ENCODE data around the gene KDELR3. TPM values are rescaled to one million over a fixed set of nuclear protein-coding genes. Genes with fewer than 3 reads are reported as not detected.

Gene KDELR3
- polyA plus RNA-seq, 1 of the 3 experiments (the other 2 are of a cell fraction): 17.1 TPM

DNA sequence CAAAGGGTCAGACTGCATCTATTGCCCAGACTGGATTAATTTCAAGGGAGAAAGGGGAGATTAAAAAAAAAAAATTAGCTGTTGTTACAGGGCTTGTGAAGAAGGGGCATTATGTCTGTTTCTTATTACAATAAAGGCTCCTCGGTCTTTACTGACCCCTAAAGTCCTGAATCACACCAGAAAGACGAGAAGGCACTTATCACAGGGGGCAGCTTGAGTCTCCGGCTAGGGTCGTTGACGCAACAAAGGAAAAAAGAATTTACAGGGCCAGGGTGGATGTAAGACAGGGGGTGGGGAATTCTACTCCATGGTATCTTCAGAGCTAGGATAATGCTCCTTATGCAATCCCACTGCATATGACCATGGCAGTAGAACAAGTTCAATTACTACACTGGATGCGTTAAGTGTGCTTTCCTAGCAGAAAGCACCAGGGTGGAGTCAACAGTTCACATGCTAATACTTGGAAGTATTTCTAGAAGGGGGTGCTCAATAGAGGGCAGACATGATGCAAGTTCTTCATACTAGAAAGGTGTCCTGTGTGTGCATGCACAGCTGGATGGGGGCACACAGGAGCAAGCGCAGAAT, 21.8 kb downstream of the KDELR3 start:
- Histone ChIP-seq H3K36me3 (replicated peaks in 1 of 2; ENCODE audit: control insufficient read depth in 1 of 2, insufficient read depth in 2 of 2, low read length in 1 of 2) (peaks cover 63 to 81% of the 10 kb centered on the region in 2 experiments), H3K79me2 (ENCODE audit: insufficient read depth) (peaks cover 31% of the 10 kb centered on the region; the same call in 1 of the 2 replicates), H3K9me2 (no peaks in the 10 kb centered on the region), H3K27ac (ENCODE audit: low read depth in 2 of 2, low read length in 1 of 2) (no peak overlapping the region; a peak in 1 of 4 replicates), H3F3A (replicated peaks; ENCODE audit: insufficient read depth) (peaks cover 3% of the 10 kb centered on the region), H3K9ac (no peak overlapping the region), H3K27me3 (ENCODE audit: insufficient read depth) (no peaks in the 10 kb centered on the region), H3K9me3 (no peaks in the 10 kb centered on the region), H3K4me1 (ENCODE audit: control insufficient read depth in 1 of 2, insufficient read depth in 2 of 2, low read depth in 1 of 2, low read length in 1 of 2) (peaks cover 0 to 6% of the 10 kb centered on the region in 2 experiments; a peak in 1 of 4 replicates), H3K4me3 (ENCODE audit: low read depth in 2 of 2, low read length in 1 of 2) (no peak overlapping the region), H4K20me1 (ENCODE audit: insufficient read depth) (peaks cover 27% of the 10 kb centered on the region), H3K4me2 (no peak overlapping the region), H2AFZ (ENCODE audit: low read depth) (no peak overlapping the region)
- POLR2A ChIA-PET: no interaction called here
- TF ChIP-seq CHD2 (IDR thresholded peaks at IDR 0.05; ENCODE audit: low read length, partially characterized antibody): no peak
- TF ChIP-seq REST (IDR thresholded peaks at IDR 0.05; ENCODE audit: low read depth, low read length): no peak
- TF ChIP-seq ELF1 (IDR thresholded peaks at IDR 0.05): no peak
- TF ChIP-seq RXRA (IDR thresholded peaks at IDR 0.05; ENCODE audit: borderline replicate concordance, low read depth): no peak
- TF ChIP-seq, protein P1, sequence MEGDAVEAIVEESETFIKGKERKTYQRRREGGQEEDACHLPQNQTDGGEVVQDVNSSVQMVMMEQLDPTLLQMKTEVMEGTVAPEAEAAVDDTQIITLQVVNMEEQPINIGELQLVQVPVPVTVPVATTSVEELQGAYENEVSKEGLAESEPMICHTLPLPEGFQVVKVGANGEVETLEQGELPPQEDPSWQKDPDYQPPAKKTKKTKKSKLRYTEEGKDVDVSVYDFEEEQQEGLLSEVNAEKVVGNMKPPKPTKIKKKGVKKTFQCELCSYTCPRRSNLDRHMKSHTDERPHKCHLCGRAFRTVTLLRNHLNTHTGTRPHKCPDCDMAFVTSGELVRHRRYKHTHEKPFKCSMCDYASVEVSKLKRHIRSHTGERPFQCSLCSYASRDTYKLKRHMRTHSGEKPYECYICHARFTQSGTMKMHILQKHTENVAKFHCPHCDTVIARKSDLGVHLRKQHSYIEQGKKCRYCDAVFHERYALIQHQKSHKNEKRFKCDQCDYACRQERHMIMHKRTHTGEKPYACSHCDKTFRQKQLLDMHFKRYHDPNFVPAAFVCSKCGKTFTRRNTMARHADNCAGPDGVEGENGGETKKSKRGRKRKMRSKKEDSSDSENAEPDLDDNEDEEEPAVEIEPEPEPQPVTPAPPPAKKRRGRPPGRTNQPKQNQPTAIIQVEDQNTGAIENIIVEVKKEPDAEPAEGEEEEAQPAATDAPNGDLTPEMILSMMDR (IDR thresholded peaks at IDR 0.05): no peak
- no peak for TF ChIP-seq NRF1 (IDR thresholded peaks at IDR 0.05; ENCODE audit: low read depth, low read length)
- TF ChIP-seq TEAD4 (IDR thresholded peaks at IDR 0.05; ENCODE audit: borderline replicate concordance, insufficient read depth): no peak
- no peak for TF ChIP-seq RFX5 (IDR thresholded peaks at IDR 0.05; ENCODE audit: low read length)
- TF ChIP-seq, protein P2, sequence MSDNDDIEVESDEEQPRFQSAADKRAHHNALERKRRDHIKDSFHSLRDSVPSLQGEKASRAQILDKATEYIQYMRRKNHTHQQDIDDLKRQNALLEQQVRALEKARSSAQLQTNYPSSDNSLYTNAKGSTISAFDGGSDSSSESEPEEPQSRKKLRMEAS (IDR thresholded peaks at IDR 0.05; ENCODE audit: low read depth): no peak
- TF ChIP-seq SMC3 (IDR thresholded peaks at IDR 0.05; ENCODE audit: low read depth, low read length): no peak
- TF ChIP-seq, protein P3, sequence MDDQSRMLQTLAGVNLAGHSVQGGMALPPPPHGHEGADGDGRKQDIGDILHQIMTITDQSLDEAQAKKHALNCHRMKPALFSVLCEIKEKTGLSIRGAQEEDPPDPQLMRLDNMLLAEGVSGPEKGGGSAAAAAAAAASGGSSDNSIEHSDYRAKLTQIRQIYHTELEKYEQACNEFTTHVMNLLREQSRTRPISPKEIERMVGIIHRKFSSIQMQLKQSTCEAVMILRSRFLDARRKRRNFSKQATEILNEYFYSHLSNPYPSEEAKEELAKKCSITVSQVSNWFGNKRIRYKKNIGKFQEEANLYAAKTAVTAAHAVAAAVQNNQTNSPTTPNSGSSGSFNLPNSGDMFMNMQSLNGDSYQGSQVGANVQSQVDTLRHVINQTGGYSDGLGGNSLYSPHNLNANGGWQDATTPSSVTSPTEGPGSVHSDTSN (IDR thresholded peaks at IDR 0.05): no peak
- TF ChIP-seq JUND (IDR thresholded peaks at IDR 0.05): no peak
- no peak for TF ChIP-seq SIN3A (IDR thresholded peaks at IDR 0.05; ENCODE audit: borderline replicate concordance, low read depth, low read length)
- no peak for TF ChIP-seq GABPA (IDR thresholded peaks at IDR 0.05; ENCODE audit: low read depth)
- CTCF ChIA-PET: interaction anchor here (1.1 kb wide), 1 partner anchor 437 kb away, joined by 3 read pairs; no protein-coding TSS in a partner anchor
- 94% methylated on average over 6 of the region's 7 CpGs for WGBS (ENCODE audit: low lambda C conversion rate)
- DNase-seq: no peak
